Tibial nerve (tissue), 4 donors: ENCODE data around the gene RCE1. TPM values are rescaled to one million over a fixed set of nuclear protein-coding genes. Genes with fewer than 3 reads are reported as not detected.

Experiments used
- DNase-seq, 2 donors: peaks; one replicate each; pipeline ENCODE4 v3.0.0-alpha.2; 2019; ENCODE audit warnings: low spot score in 2 of 2
- H3K27ac ChIP-seq, 4 donors: fragments of 200-600 bp; sonication (generic) in 3 of 4; one replicate each; pipeline ENCODE4 v1.5.1; 2017 to 2019; ENCODE audit warnings: mild to moderate bottlenecking in 1 of 4
- H3K27me3 ChIP-seq, 2 donors: fragments of 200-600 bp; sonication (generic) in 1 of 2; one replicate each; pipeline versions ENCODE4 v1.5.1 to v1.6.0; 2017 to 2019
- H3K36me3 ChIP-seq, 3 donors: fragments of 200-600 bp; sonication (generic); one replicate each; pipeline ENCODE4 v1.5.1; 2018 to 2019
- H3K4me1 ChIP-seq, 4 donors: fragments of 200-600 bp; sonication (generic) in 3 of 4; one replicate each; pipeline ENCODE4 v1.5.1; 2017 to 2019
- H3K4me3 ChIP-seq, 4 donors: fragments of 200-600 bp; sonication (generic) in 3 of 4; one replicate each; pipeline ENCODE4 v1.5.1; 2017 to 2019; ENCODE audit warnings: mild to moderate bottlenecking in 1 of 4, moderate library complexity in 1 of 4
- H3K9me3 ChIP-seq, 4 donors: fragments of 200-600 bp; sonication (generic) in 3 of 4; one replicate each; pipeline ENCODE4 v1.5.1; 2017 to 2019
- CTCF ChIP-seq, 5 experiments: fragments of 200-600 bp in 3 of 5; fragments of 450-650 bp in 2 of 5; sonication (generic) in 3 of 5; IDR thresholded peaks; one replicate each; pipeline ENCODE4 v1.5.1; 2016 to 2019; ENCODE audit warnings: antibody characterized with exemption in 5 of 5, mild to moderate bottlenecking in 3 of 5, moderate library complexity in 2 of 5
- EP300 ChIP-seq, 2 donors: sonication (generic); formaldehyde crosslinking; IDR thresholded peaks; one replicate each; pipeline ENCODE4 v1.6.1; 2017; ENCODE audit warnings: antibody characterized with exemption in 2 of 2, mild to moderate bottlenecking in 1 of 2
- POLR2A ChIP-seq, 2 donors: fragments of 450-650 bp; IDR thresholded peaks; one replicate each; pipeline ENCODE4 v1.6.1; 2017; ENCODE audit warnings: antibody characterized with exemption in 2 of 2, mild to moderate bottlenecking in 2 of 2, moderate library complexity in 2 of 2
- WGBS, 2 donors: methylation state at CpG; one replicate each; pipeline ENCODE4 v1.1.5; 2018; 5-methylcytosine and 5-hydroxymethylcytosine counted together
- total RNA-seq, 4 donors: library from RNA; depleted of rRNA; stranded (reverse); fragments of >200 nt; gene quantifications; one replicate each; pipeline ENCODE4 v1.1.0, GENCODE V29; 2016

The RCE1 gene
- total RNA-seq, 4 donors from 2014 or later = 18.1 to 25.8 (median 20.9) TPM

DNA sequence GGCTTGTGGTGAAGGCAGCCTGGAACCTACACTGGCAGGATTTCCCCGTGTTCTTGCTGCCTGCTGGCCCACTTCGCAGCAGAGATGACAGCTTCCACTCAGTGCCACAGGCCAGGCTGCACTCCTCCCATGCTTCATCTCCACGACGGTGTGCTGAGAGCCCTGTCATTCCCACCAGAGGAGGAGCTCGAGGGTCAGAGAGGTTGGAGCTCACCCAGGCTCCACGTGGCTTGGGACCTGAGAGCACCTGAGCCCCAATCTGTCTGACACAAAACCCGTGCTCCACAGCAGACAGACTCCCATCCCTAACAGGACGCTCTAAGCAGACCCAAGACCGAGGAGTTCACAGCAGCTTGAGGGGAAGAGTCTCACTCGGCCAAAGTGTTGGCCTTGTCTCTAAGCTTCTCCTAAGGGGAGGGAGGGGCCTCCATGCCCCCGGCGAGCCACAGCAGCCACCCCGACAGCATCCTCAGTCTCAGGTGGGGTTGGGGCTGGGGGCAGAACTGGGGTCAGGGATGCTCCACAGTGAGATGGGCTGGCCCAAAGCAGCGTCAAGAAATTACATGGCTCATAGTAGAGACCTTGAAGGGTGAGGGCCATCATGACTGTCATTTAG, 24.3 kb downstream of the RCE1 start:
- no peak for DNase-seq
- no peak for TF ChIP-seq CTCF (IDR thresholded peaks at IDR 0.05)
- no peak for TF ChIP-seq EP300 (IDR thresholded peaks at IDR 0.05)
- TF ChIP-seq POLR2A (IDR thresholded peaks at IDR 0.05) = no peak
- no peak overlapping the region for H3K4me3 ChIP-seq
- peaks cover 0 to 13% (median 0%) of the 10 kb centered on the region in 4 donors for H3K4me1 ChIP-seq
- 77 to 83% methylated on average over 13 to 14 of the region's 14 CpGs for WGBS, 2 donors
- no peaks in the 10 kb centered on the region for H3K9me3 ChIP-seq
- peaks cover 0 to 86% (median 0%) of the 10 kb centered on the region in 3 donors for H3K36me3 ChIP-seq
- no peak overlapping the region for H3K27ac ChIP-seq
- H3K27me3 ChIP-seq = no peaks in the 10 kb centered on the region

- Histone ChIP-seq H3K27me3 (no peaks in the 10 kb centered on the region), H3K4me3 (no peak overlapping the region), H3K9me3 (no peaks in the 10 kb centered on the region), H3K4me1 (peaks cover 0 to 13% (median 0%) of the 10 kb centered on the region in 4 donors), H3K36me3 (peaks cover 0 to 79% (median 0%) of the 10 kb centered on the region in 3 donors), H3K27ac (no peak overlapping the region)
- TF ChIP-seq POLR2A (IDR thresholded peaks at IDR 0.05) = no peak
- no peak for TF ChIP-seq EP300 (IDR thresholded peaks at IDR 0.05)
- TF ChIP-seq CTCF (IDR thresholded peaks at IDR 0.05) = no peak
- DNase-seq = no peak
- WGBS, 2 donors = 94 to 96% methylated on average over 13 of the region's 13 CpGs
Measured at GRCh38 chr11:66868082-66868725, 25.0 kb downstream of the RCE1 start.

DNA sequence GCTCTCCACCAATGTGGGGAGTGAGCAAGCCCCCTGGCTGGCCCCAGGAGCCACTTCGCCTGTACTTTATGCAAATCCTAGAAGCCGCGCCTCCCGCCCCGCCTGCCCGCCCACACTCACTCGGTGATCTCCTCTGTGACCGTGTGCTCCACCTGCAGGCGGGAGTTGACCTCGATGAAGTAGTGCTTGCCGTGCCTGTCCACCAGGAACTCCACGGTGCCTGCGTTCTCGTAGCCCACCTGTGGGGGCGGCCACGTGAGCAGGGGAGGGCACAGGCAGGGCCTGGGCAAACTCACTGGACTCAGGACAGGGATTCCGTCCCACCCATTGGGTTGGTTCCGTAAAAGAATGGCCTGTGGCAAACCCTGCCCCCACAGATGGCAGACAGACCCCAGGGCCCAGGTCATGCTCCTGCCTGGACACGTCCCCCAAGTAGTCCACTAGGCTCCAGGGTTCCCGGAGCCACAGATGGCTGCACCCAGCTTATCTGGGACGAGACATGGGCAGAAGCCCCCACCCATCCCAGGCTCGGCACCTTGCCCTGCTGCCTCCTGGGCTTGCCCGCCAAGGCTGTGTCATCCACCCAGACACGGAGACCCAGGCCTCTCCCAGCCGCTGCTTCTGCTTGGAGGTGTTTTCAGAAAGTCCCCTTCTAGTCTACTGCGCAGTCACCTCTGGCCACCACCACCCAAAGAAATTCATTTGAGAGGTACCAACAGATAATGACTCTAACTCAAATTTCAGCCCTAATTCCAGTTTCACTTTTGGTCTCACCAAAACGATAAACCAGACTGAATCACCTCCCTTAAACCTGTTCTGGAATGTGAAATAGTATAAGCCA, 25.7 kb downstream of the RCE1 start:
- DNase-seq = no peak
- peaks cover 0 to 13% (median 0%) of the 10 kb centered on the region in 4 donors for H3K4me1 ChIP-seq
- no peaks in the 10 kb centered on the region for H3K9me3 ChIP-seq
- no peak overlapping the region for H3K27ac ChIP-seq
- WGBS, 2 donors = 59 to 82% methylated on average over 18 to 23 of the region's 27 CpGs
- no peak overlapping the region for H3K4me3 ChIP-seq
- peaks cover 0 to 72% (median 0%) of the 10 kb centered on the region in 3 donors for H3K36me3 ChIP-seq
- no peaks in the 10 kb centered on the region for H3K27me3 ChIP-seq
- TF ChIP-seq EP300 (IDR thresholded peaks at IDR 0.05) = no peak
- peak in 1 of 5 experiments; percentile 46 for TF ChIP-seq CTCF (IDR thresholded peaks at IDR 0.05)

DNA sequence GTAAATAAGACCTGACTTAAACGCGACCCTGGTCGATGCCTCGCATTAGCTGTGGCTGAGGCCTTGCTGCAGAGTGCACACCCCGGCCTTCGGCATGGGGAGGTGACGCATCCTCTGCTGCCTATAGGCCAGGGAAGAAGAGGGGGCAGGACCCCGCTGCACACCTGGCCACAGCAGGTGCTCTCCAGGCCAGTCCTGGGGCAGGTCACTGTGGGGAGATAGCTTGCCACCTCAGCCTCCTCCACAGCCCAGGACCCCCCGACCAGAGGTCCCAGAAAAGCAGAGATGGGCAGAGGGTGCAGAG, 26.3 kb downstream of the RCE1 start:
- Histone ChIP-seq H3K9me3 (no peaks in the 10 kb centered on the region), H3K4me3 (no peak overlapping the region), H3K27ac (no peak overlapping the region), H3K4me1 (peaks cover 0 to 13% (median 0%) of the 10 kb centered on the region in 4 donors), H3K27me3 (no peaks in the 10 kb centered on the region), H3K36me3 (peaks cover 0 to 67% (median 0%) of the 10 kb centered on the region in 3 donors)
- no peak for DNase-seq
- TF ChIP-seq EP300 (IDR thresholded peaks at IDR 0.05) = no peak
- TF ChIP-seq CTCF (IDR thresholded peaks at IDR 0.05) = no peak
- TF ChIP-seq POLR2A (IDR thresholded peaks at IDR 0.05) = no peak
- 90 to 94% methylated on average over 9 of the region's 9 CpGs for WGBS, 2 donors

DNA sequence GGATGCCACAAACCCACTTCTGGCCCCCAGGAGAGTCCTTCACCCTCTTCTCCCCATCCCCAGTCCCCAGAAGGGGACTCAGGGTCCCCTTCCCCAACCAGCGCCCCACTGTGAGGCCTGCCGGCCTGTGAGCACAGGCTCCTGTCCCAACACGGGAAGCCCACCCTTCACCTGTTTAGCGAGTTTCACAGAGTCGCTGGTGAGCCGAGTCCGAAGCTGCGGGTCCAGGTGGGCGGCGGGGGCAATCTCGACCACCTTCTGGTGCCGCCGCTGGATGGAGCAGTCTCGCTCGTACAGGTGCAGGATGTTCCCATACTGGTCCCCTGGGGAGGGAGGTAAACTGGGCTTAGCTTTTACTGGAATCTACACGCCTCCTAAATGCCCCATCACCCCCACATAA, 26.9 kb downstream of the RCE1 start:
- 93 to 97% methylated on average over 16 of the region's 16 CpGs for WGBS, 2 donors
- no peaks in the 10 kb centered on the region for H3K27me3 ChIP-seq
- no peak overlapping the region for H3K27ac ChIP-seq
- no peaks in the 10 kb centered on the region for H3K9me3 ChIP-seq
- H3K36me3 ChIP-seq = peaks cover 0 to 62% (median 0%) of the 10 kb centered on the region in 3 donors
- TF ChIP-seq POLR2A (IDR thresholded peaks at IDR 0.05) (no peak), EP300 (IDR thresholded peaks at IDR 0.05) (no peak), CTCF (IDR thresholded peaks at IDR 0.05) (no peak)
- no peak for DNase-seq
- peaks cover 0 to 13% (median 0%) of the 10 kb centered on the region in 4 donors for H3K4me1 ChIP-seq
- H3K4me3 ChIP-seq = no peak overlapping the region
